Prostate gland (tissue), 2 donors: Measurements from ENCODE around the gene HARS1. TPM values are rescaled to one million over a fixed set of nuclear protein-coding genes. Genes with fewer than 3 reads are reported as not detected.
"Not testable (repeated sequence)": the region's sequence is repeated elsewhere in the genome, so short reads cannot be mapped to it uniquely, and the experiment has no call there.

Experiments used
- DNase-seq: peaks from one replicate; pipeline ENCODE4 v3.0.0-alpha.2; 2019; ENCODE audit warnings: low spot score
- H3K27ac ChIP-seq, 2 donors: fragments of 200-600 bp; sonication (generic); 2 replicates each; pipeline ENCODE4 v1.5.1; 2017 to 2019
- H3K27me3 ChIP-seq: fragments of 200-600 bp; sonication (generic); replicated peaks from 2 replicates; pipeline ENCODE4 v1.5.1; 2019; ENCODE audit not compliant: insufficient read depth
- H3K36me3 ChIP-seq, 2 donors: fragments of 200-600 bp; sonication (generic); 1 replicate in 1 of 2; 2 replicates in 1 of 2; pipeline versions ENCODE4 v1.5.1 to v1.8.1; 2017 to 2019
- H3K4me1 ChIP-seq: fragments of 200-600 bp; sonication (generic); replicated peaks from 2 replicates; pipeline ENCODE4 v1.5.1; 2019
- H3K4me3 ChIP-seq, 2 donors: fragments of 200-600 bp; sonication (generic); 2 replicates each; pipeline ENCODE4 v1.5.1; 2017 to 2019
- H3K9me3 ChIP-seq: fragments of 200-600 bp; sonication (generic); 2 replicates; pipeline ENCODE4 v1.5.1; 2017
- CTCF ChIP-seq, 4 experiments: fragments of 200-600 bp in 2 of 4; fragments of 450-650 bp in 2 of 4; sonication (generic) in 2 of 4; IDR thresholded peaks; 1 replicate in 3 of 4; 2 replicates in 1 of 4; pipeline ENCODE4 v1.5.1; 2016 to 2019; ENCODE audit warnings: antibody characterized with exemption in 4 of 4, mild to moderate bottlenecking in 2 of 4, moderate library complexity in 2 of 4
- POLR2A ChIP-seq: fragments of 450-650 bp; IDR thresholded peaks from one replicate; pipeline ENCODE4 v1.6.1; 2016; ENCODE audit warnings: antibody characterized with exemption, mild to moderate bottlenecking
- POLR2AphosphoS5 ChIP-seq: sonication (generic); formaldehyde crosslinking; IDR thresholded peaks from one replicate; pipeline ENCODE4 v1.6.1; 2017; ENCODE audit warnings: antibody characterized with exemption
- WGBS: methylation state at CpG from one replicate; pipeline ENCODE4 v1.1.5; 2018; 5-methylcytosine and 5-hydroxymethylcytosine counted together
- intact Hi-C: fragments of 100-400 bp; cut with DNase I; formaldehyde crosslinking; loops from one replicate; pipeline ENCODE4 v1.14.2; 2022
- total RNA-seq, 2 donors: library from RNA; depleted of rRNA; stranded (reverse); fragments of >200 nt; gene quantifications; one replicate each; pipeline ENCODE4 v1.1.0, GENCODE V29; 2016

Gene HARS1
- total RNA-seq, 2 donors from 2014 or later: 37.3 to 54.3 TPM

- Histone ChIP-seq H3K4me3 (no peak overlapping the region), H3K27me3 (no peaks in the 10 kb centered on the region), H3K27ac (peak overlapping the region in 1 of 2 donors; percentile 95), H3K4me1 (no peaks in the 10 kb centered on the region), H3K36me3 (no peaks in the 10 kb centered on the region), H3K9me3 (no peaks in the 10 kb centered on the region)
- intact Hi-C loops: loop anchor here (10.0 kb wide), 1 partner anchor 337 kb away; no protein-coding TSS in a partner anchor
- 73% methylated on average over 1 of the region's 1 CpG for WGBS
- TF ChIP-seq POLR2A: no peak
- TF ChIP-seq CTCF (IDR thresholded peaks at IDR 0.05): no peak
- TF ChIP-seq POLR2AphosphoS5: no peak
- no peak for DNase-seq
Measured at GRCh38 chr5:140711794-140712193, 20.6 kb upstream of the HARS1 start.

- Histone ChIP-seq H3K27me3 (no peaks in the 10 kb centered on the region), H3K27ac (peak overlapping the region; percentile 91 to 95), H3K4me3 (peak overlapping the region; percentile 42 to 55), H3K4me1 (no peaks in the 10 kb centered on the region), H3K36me3 (no peaks in the 10 kb centered on the region), H3K9me3 (no peaks in the 10 kb centered on the region)
- peak; percentile 93 for DNase-seq
- intact Hi-C loops: loop anchor here (10.0 kb wide), 1 partner anchor 336 kb away; no protein-coding TSS in a partner anchor
- TF ChIP-seq POLR2A: peak; percentile 71
- peak; percentile 94 for TF ChIP-seq POLR2AphosphoS5
- TF ChIP-seq CTCF (IDR thresholded peaks at IDR 0.05): no peak
- WGBS: 0% methylated on average over 27 of the region's 27 CpGs
Measured at GRCh38 chr5:140710899-140711552, 19.9 kb upstream of the HARS1 start.

- H3K36me3 ChIP-seq, H3K9me3 ChIP-seq, H3K27me3 ChIP-seq, H3K27ac ChIP-seq, intact Hi-C loops, H3K4me3 ChIP-seq, DNase-seq, H3K4me1 ChIP-seq: not testable (repeated sequence)
- 94% methylated on average over 9 of the region's 9 CpGs for WGBS
Measured at GRCh38 chr5:140708787-140709186, 17.6 kb upstream of the HARS1 start.

GRCh38 chr5:140707812-140708211, 16.6 kb upstream of the HARS1 start:
- intact Hi-C loops: no loop called here
- no peaks in the 10 kb centered on the region for H3K27me3 ChIP-seq
- H3K4me1 ChIP-seq: no peaks in the 10 kb centered on the region
- no peak for DNase-seq
- H3K4me3 ChIP-seq: no peak overlapping the region
- no peak for TF ChIP-seq POLR2A
- no peak for TF ChIP-seq POLR2AphosphoS5
- TF ChIP-seq CTCF (IDR thresholded peaks at IDR 0.05): no peak
- H3K27ac ChIP-seq: no peak overlapping the region
- H3K36me3 ChIP-seq: peaks cover 5 to 14% of the 10 kb centered on the region in 2 donors
- no peaks in the 10 kb centered on the region for H3K9me3 ChIP-seq
- 90% methylated on average over 4 of the region's 4 CpGs for WGBS

- Histone ChIP-seq H3K36me3 (peaks cover 19 to 38% of the 10 kb centered on the region in 2 donors), H3K27ac (peak within 1 kb of the TSS; percentile 36 to 65), H3K4me3 (peak within 1 kb of the TSS; percentile 62 to 65), H3K27me3 (no peaks in the 10 kb centered on the region), H3K9me3 (no peaks in the 10 kb centered on the region), H3K4me1 (peaks cover 6% of the 10 kb centered on the region)
- WGBS: under 1% methylated on average over 44 of the region's 44 CpGs
- intact Hi-C loops: no loop called here
- peak; percentile 96 for DNase-seq
- TF ChIP-seq CTCF (IDR thresholded peaks at IDR 0.05) (no peak), POLR2AphosphoS5 (peak; percentile 100), POLR2A (peak; percentile 55)
Measured at GRCh38 chr5:140700177-140701144, 9.3 kb upstream of the HARS1 start, which contains the start of gene ZMAT2. ZMAT2 (plus strand) TSS chr5:140700447; CDS start chr5:140700461, 14 bp downstream.
